SK-MEL-5 (cell line): ENCODE data around the gene PPP1R12B. TPM values are rescaled to one million over a fixed set of nuclear protein-coding genes. Genes with fewer than 3 reads are reported as not detected.
"Not testable (repeated sequence)": the region's sequence is repeated elsewhere in the genome, so short reads cannot be mapped to it uniquely, and the experiment has no call there.

Source experiments
- DNase-seq: peaks from one replicate; pipeline ENCODE4 v3.0.0-alpha.2; 2016; ENCODE audit warnings: low read depth, low spot score
- in situ Hi-C: cut with HindIII; loops from 2 replicates; pipeline ENCODE4 v1.10.0; 2016; ENCODE audit warnings: low sequenced_read_pairs, high pct_unique_total_duplicates, low pct_unique_long_range_greater_than_20kb
- total RNA-seq: library from RNA; depleted of rRNA; stranded (reverse); fragments of >200 nt; shearing (Covaris generic); gene quantifications from 2 replicates; pipeline ENCODE4 v1.2.3, GENCODE V29; 2014

PPP1R12B gene
- total RNA-seq, 1 experiment from 2014 or later = 18.6 TPM

GRCh38 chr1:202417141-202417540, 68.6 kb downstream of the PPP1R12B start:
- in situ Hi-C loops, DNase-seq: not testable (repeated sequence)

GRCh38 chr1:202417762-202418201, 69.3 kb downstream of the PPP1R12B start:
- in situ Hi-C loops = not testable (repeated sequence)

GRCh38 chr1:202419731-202420130, 71.2 kb downstream of the PPP1R12B start:
- in situ Hi-C loops, DNase-seq: not testable (repeated sequence)

More at GRCh38 chr1:202417762-202418201, 69.3 kb downstream of the PPP1R12B start:
- peak; percentile 62 for DNase-seq

GRCh38 chr1:202420422-202421094, 72.1 kb downstream of the PPP1R12B start:
- in situ Hi-C loops, DNase-seq: not testable (repeated sequence)

- in situ Hi-C loops, DNase-seq: not testable (repeated sequence)
Observed at GRCh38 chr1:202422709-202423108, 74.2 kb downstream of the PPP1R12B start.

GRCh38 chr1:202424260-202424659, 75.8 kb downstream of the PPP1R12B start:
- in situ Hi-C loops, DNase-seq: not testable (repeated sequence)

- DNase-seq, in situ Hi-C loops: not testable (repeated sequence)
Observed at GRCh38 chr1:202430111-202430510, 81.6 kb downstream of the PPP1R12B start.

GRCh38 chr1:202432338-202432737, 83.8 kb downstream of the PPP1R12B start:
- DNase-seq, in situ Hi-C loops: not testable (repeated sequence)

DNA sequence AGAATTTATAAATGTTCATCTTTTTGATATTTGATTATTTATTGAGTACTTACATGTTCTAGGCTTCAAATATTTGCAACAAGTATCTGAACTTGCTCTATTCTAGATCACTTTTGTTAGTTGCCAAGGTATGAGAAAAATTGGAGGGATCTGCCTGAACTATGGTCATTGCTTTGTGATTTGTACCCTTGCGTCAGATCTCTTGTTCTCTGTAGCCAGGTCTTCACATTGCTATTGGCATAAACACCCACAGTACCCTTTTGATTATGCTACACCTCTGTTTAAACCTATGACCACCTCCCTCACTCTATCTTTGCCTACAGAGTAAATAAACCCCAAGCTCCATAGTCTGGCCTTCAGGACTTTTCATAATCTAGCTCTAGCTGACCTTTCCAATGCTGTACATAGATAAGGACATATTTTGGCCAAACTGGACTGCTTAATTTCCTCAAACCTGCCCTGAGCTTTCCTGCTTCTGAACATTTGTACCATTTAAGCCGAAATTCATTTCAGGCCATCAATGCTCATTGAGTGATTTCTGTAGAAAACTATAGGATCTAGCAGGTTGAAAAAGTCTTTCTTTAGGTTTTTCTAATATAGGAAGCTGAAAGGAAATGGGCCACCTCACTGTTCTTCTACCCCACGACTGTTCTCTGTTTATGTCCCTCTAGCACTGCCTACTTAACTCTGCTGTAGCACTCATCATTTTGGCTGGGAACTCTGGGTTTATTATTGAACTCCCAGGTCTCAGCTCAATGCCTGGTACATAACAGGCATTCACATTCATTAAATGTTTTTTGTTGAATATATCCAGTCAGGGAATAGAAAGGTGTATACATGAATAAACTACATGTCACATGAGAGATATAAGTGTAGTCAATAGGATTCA, 84.9 kb downstream of the PPP1R12B start:
- in situ Hi-C loops = no loop called here
- no peak for DNase-seq

DNA sequence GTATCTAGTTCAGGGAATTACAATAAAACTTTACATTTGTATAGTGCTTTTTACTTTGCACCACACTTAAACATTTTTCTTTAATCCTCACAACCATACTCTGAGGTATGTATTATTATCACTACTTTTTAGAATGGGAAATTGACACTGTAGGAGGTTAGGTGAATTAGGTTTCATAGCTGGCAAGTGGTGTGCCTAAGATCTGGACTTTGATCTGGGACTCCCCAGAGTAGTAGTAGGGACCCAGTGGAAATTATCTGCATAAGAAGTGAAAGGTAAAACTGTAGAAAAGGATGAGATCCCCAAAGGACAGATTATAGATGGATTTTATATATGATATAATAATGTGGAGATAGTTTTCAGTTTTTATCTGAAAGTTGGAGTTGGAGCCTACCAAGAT, 85.6 kb downstream of the PPP1R12B start:
- in situ Hi-C loops = no loop called here
- DNase-seq = no peak

DNA sequence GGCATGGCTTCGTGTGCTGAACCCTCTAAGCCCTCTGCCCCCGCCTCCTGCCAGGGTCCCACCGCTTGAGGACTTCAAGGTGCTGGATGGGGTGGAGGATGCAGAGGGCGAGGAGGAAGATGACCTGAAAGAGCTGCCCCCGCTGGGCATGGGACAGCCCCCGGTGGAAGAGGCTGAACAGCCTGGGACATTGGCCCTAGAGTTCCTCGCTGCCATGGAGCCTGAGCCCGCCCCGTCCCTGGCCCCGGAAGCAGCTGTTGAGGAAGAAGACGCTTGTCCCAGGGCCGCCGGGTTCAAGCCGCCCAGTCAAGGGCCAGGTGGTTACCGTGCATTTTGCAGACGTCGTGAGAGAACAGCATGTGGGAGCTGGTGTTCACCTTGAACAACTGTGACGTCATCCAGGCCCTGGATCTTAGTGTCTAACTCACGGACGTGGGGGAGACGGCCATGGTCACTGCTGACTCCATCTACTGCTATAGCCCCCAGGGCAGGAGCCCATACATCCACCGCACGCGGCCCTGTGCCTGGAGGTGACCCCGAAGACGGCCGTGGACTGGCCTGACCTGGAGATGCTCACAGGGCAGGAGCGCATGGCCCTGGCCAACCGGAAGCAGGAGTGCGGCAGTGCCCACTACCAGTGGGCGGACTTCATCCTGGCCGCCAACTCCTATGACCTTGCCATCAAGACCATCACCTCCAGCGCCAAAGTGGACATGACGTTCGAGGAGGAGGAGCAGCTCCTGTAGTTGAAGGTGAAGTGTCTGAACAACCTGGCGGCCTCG, 90.1 kb downstream of the PPP1R12B start:
- no peak for DNase-seq
- in situ Hi-C loops = no loop called here

DNA sequence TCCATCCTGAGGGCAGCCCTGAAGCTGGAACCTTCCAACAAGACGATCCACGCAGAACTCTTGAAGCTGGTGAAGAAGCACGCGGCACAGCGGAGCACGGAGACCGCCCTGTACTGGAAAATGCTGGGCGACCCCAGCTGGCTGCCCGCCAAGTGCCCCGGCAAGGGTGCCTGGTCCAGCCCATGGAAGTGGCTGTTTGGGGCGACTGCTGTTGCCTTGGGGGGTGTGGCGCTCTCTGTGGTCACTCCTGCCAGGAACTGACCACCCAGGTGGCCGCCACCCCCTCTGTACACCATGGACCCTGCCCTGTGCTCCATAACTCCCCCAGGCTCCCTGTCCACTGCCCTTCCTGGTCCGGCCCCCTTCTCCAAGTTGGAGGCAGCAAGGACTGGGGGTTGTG, 90.8 kb downstream of the PPP1R12B start:
- no peak for DNase-seq
- in situ Hi-C loops = no loop called here

DNA sequence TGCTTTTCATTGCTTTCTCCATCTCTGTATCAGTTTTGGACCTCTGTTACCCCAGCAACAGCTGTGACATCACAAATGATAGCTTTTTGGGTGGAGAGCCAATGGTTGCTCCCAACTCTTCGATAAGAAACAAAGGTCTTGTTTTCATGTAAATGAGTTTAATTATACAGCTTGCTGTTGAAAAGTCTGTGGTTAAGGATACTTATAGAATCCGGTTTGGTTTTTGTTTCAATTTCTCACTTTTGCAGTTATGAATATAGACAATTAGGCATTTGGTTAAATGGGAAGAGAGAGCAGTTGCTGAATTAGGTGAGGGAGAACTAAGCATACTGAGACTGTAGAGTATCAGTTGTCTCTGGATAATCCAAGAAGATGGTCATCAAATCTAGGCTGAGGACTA, 99.6 kb downstream of the PPP1R12B start:
- not testable (repeated sequence) for DNase-seq

DNA sequence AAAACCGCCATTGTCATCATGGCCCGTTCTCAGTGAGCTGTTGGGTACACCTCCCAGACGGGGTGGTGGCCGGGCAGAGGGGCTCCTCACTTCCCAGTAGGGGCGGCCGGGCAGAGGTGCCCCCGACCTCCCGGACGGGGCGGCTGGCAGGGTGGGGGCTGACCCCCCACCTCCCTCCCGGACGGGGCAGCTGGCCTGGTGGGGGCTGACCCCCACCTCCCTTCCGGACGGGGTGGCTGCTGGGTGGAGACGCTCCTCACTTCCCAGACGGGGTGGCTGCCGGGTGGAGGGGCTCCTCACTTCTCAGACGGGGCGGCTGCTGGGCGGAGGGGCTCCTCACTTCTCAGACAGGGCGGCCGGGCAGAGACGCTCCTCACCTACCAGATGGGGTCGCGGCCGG, 103.1 kb downstream of the PPP1R12B start:
- in situ Hi-C loops, DNase-seq: not testable (repeated sequence)

More for the DNA sequence above, 99.6 kb downstream of the PPP1R12B start:
- in situ Hi-C loops = not testable (repeated sequence)

DNA sequence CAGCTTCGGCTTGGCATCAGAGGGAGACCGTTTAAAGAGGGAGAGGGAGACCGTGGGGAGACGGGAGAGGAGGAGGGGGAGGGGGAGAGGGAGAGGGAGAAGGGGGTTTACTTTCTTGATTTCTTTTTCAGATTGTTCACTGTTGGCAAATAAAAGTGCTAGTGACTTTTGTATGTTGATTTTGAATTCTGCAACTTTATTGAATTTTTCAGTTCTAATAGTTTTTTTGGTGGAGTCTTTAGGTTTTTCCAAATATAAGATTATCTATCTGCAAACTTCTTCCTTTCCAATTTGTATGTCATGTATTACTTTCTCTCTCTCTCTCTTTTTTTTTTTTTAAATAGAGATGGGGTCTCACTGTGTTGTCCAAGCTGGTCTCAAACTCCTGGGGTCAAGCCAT, 104.0 kb downstream of the PPP1R12B start:
- in situ Hi-C loops = no loop called here
- DNase-seq = no peak

DNA sequence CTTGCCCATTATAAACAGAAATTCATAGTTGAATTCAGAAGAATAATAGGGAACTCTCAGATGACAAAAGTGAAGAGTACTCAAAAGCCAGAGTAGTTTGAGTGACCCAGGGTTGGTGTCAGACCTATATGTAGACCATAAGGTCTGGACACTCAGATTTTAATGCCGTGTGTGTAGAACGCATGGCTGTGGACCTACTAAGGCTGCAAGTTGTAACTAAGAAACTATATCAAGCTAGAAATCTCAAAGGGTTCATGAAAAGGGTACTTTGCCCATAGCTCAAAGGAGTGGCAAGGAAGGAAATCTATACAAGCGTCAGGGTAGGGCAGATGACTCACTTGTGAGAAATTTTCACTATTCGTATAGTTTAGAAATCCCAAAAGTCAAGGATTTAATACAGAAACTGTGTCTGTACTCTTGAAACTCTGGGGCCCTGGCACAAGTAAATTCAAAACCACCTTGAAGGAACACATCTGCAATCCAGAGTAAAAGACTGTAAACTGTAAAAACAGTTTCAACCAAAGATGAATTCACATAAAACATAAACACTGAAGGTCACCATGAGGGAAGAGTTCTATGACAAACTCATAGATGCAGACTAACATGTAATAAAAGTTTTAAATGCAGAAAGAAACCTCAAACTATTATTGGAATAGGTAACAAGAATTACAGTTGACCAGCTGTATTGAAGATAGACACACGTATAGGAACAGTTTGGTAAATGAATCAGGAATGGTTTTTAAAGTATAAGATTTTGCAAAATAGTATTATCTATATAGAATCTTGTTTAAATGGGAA, 108.1 kb downstream of the PPP1R12B start:
- DNase-seq, in situ Hi-C loops: not testable (repeated sequence)

DNA sequence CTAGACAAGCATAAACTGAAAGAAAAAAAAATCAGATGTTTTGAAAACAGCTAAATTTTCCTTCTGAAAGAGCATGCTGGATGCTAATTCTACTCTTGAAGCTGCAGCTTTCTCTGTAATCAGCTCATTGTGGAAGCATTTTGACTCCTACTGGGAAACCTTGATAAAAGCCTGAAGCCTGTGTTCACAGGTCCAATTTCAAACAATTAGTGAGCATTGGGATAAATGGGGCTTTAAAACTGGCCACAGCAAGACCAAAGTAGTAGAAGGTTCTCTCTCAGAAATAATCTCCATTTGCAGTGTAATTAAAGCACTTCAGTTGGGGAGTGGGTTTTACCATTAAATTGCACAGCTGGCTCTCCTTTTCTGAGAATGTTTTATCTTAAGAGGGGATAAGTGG, 110.2 kb downstream of the PPP1R12B start:
- DNase-seq, in situ Hi-C loops: not testable (repeated sequence)
